ENCODE results near the gene EIF1B.

The EIF1B gene

GRCh38 chr3:40306336-40306735, 3.2 kb upstream of the EIF1B start:
- H3K4me3 ChIP-seq (ENCODE audit: severe bottlenecking) = no peak overlapping the region
- TF ChIP-seq, protein P1, sequence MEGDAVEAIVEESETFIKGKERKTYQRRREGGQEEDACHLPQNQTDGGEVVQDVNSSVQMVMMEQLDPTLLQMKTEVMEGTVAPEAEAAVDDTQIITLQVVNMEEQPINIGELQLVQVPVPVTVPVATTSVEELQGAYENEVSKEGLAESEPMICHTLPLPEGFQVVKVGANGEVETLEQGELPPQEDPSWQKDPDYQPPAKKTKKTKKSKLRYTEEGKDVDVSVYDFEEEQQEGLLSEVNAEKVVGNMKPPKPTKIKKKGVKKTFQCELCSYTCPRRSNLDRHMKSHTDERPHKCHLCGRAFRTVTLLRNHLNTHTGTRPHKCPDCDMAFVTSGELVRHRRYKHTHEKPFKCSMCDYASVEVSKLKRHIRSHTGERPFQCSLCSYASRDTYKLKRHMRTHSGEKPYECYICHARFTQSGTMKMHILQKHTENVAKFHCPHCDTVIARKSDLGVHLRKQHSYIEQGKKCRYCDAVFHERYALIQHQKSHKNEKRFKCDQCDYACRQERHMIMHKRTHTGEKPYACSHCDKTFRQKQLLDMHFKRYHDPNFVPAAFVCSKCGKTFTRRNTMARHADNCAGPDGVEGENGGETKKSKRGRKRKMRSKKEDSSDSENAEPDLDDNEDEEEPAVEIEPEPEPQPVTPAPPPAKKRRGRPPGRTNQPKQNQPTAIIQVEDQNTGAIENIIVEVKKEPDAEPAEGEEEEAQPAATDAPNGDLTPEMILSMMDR (IDR thresholded peaks at IDR 0.05; ENCODE audit: poor library complexity, severe bottlenecking) = no peak
- no peaks in the 10 kb centered on the region for H3K9me3 ChIP-seq (ENCODE audit: severe bottlenecking)
- ATAC-seq (ENCODE audit: low read depth) = no peak
- no peaks in the 10 kb centered on the region for H3K27me3 ChIP-seq (ENCODE audit: insufficient read depth, poor library complexity, severe bottlenecking)
- peaks cover 8% of the 10 kb centered on the region for H3K36me3 ChIP-seq (ENCODE audit: low read depth)
- DNase-seq (ENCODE audit: low spot score) = no peak
- peaks cover 5% of the 10 kb centered on the region for H3K4me1 ChIP-seq (ENCODE audit: insufficient read depth, poor library complexity, severe bottlenecking)
- no peak overlapping the region for H3K27ac ChIP-seq (ENCODE audit: poor library complexity, severe bottlenecking)

- DNase-seq (ENCODE audit: low spot score) (no peak), ATAC-seq (ENCODE audit: low read depth) (no peak)
- H3K27ac ChIP-seq (ENCODE audit: poor library complexity, severe bottlenecking) = no peak overlapping the region
- peaks cover 12% of the 10 kb centered on the region for H3K4me1 ChIP-seq (ENCODE audit: insufficient read depth, poor library complexity, severe bottlenecking)
- H3K9me3 ChIP-seq (ENCODE audit: severe bottlenecking) = no peaks in the 10 kb centered on the region
- no peak overlapping the region for H3K4me3 ChIP-seq (ENCODE audit: severe bottlenecking)
- TF ChIP-seq, protein P1 (IDR thresholded peaks at IDR 0.05; ENCODE audit: poor library complexity, severe bottlenecking) = no peak
- H3K36me3 ChIP-seq (ENCODE audit: low read depth) = peaks cover 17% of the 10 kb centered on the region
- H3K27me3 ChIP-seq (ENCODE audit: insufficient read depth, poor library complexity, severe bottlenecking) = no peaks in the 10 kb centered on the region
These were observed 2.3 kb upstream of the EIF1B start for GRCh38 chr3:40307176-40307575.

- TF ChIP-seq, protein P1 (IDR thresholded peaks at IDR 0.05; ENCODE audit: poor library complexity, severe bottlenecking) = no peak
- ATAC-seq (ENCODE audit: low read depth) (no peak), DNase-seq (ENCODE audit: low spot score) (no peak)
These were observed 636 bp upstream of the EIF1B start for GRCh38 chr3:40308725-40309417.

DNA sequence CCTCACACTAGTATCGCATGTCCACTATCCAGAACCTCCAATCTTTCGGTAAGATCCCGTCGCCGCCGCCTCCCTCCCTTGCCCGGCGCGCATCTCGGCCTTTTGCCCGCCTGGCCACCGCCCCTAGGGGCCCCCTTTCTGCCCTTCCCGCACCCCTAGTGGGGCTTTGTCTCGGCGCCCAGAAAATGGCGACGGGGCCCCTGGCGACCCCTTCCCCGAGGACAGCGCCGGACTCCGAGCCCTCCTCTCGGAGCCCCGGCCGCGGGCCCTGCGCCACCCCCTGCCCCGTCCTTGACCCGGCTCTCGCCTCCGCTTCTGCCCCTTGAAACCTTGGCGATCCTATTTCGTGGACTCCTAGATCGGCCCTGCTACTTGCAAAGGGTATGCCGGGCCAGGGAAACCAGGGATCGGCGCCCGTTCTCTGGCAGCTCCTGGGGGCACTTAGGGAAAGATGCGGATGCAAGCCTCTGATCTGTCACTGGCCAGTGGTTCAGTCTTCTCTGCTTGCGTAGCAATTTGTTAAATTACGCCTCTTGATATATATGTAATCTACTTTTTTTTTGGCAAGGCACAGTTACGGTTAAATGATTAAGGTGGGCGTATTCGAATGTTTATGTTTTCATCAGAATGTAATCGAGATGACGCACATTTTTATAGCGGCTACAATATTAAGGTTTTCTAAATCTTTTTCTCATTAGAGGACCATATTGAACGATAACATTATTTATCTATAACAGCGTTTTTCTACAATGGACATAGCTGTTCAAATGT, 603 bp downstream of the EIF1B start:
- Histone ChIP-seq H3K4me1 (ENCODE audit: insufficient read depth, poor library complexity, severe bottlenecking) (peaks cover 12% of the 10 kb centered on the region), H3K4me3 (ENCODE audit: severe bottlenecking) (peak overlapping the region; percentile 87), H3K9me3 (ENCODE audit: severe bottlenecking) (no peaks in the 10 kb centered on the region), H3K27me3 (ENCODE audit: insufficient read depth, poor library complexity, severe bottlenecking) (no peaks in the 10 kb centered on the region), H3K36me3 (ENCODE audit: low read depth) (peaks cover 31% of the 10 kb centered on the region), H3K27ac (ENCODE audit: poor library complexity, severe bottlenecking) (peak overlapping the region; percentile 61)
- peak; percentile 30 for ATAC-seq (ENCODE audit: low read depth)
- TF ChIP-seq, protein P1 (IDR thresholded peaks at IDR 0.05; ENCODE audit: poor library complexity, severe bottlenecking) = no peak
- no peak for DNase-seq (ENCODE audit: low spot score)

More at GRCh38 chr3:40308725-40309417, 636 bp upstream of the EIF1B start:
- Histone ChIP-seq H3K9me3 (ENCODE audit: severe bottlenecking) (no peaks in the 10 kb centered on the region), H3K36me3 (ENCODE audit: low read depth) (peaks cover 31% of the 10 kb centered on the region), H3K4me3 (ENCODE audit: severe bottlenecking) (peak overlapping the region; percentile 87), H3K4me1 (ENCODE audit: insufficient read depth, poor library complexity, severe bottlenecking) (peaks cover 12% of the 10 kb centered on the region), H3K27me3 (ENCODE audit: insufficient read depth, poor library complexity, severe bottlenecking) (no peaks in the 10 kb centered on the region), H3K27ac (ENCODE audit: poor library complexity, severe bottlenecking) (no peak overlapping the region)

Data from RWPE2 (cell line).